RKO (cell line): ENCODE measurements around the gene TTC16.

Experiments used
- DNase-seq: peaks from one replicate; pipeline ENCODE4 v3.0.0-alpha.2; 2016; ENCODE audit warnings: low spot score

TTC16 gene

GRCh38 chr9:127698985-127699670 lies 16.8 kb upstream of the TTC16 start:
- DNase-seq = no peak

GRCh38 chr9:127700140-127700539 lies 15.7 kb upstream of the TTC16 start:
- DNase-seq = no peak

DNA sequence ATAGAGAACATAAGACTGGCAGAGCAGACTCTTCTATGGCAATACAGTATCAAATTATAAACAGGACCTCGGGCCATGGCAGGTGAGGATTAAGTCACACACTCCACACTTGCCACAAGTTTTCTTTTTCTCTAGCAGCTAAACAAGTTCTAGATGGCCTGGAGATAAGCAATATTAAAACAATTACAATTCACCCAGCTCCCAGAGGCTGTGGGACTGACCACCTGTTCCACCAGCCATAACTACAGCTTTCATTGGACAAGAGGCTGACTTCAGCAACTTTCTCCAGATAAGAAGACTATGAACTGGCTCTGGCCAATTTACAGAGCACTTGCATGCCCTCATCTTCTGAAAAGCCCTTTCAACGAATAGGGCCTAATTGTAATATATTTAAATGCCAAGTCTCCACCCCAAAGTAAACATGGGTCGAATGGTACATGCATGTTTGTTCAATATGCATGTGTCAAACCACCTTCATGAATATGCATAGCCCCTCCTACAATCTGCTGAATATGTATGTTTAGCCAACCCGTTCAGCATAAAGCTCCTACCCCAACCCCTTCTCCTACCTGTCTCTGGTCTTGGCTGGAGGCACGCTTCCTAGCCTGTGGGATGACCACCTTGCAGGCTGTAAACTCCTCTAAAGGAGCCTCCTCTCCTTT lies 15.2 kb upstream of the TTC16 start:
- no peak for DNase-seq

GRCh38 chr9:127703289-127703946 lies 12.5 kb upstream of the TTC16 start:
- DNase-seq = no peak

DNA sequence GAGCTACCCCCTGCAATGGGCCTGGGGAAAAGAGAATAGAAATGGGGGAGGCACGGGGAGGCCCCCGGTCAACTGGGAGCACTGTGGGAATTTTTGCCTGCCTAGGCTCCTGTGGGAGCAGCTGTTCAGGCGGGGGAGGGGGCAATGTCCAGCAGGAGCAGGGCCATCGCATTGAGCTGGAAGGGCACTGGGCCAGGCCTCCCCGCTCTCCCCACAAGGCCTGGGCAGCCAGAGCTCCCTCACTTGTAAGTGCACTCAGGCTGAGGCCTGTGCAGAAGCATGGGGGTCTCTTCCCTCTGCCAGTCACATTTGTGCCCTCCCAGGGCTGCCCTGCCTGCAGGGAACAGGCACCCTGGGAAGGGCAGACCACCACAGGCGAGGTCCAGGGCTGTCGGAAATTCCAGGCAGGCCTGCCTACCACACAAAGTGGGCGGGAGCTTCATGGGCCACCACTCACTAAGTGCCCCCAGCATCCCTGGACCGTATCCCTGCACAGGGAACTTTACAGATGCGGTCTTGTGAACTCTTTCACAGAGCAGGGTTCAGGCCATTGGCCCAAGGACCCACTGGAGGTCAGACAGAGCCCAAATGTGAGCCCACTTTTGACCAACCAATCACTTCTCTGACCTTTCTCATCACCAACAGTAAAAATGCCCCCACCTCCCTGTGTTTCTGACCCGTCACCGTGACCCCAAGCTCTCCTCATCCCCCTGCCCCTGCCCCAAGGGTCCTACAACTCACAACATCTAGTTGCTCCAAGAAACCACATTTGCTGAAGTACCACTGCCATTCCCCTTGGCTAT lies 10.1 kb upstream of the TTC16 start:
- no peak for DNase-seq

DNA sequence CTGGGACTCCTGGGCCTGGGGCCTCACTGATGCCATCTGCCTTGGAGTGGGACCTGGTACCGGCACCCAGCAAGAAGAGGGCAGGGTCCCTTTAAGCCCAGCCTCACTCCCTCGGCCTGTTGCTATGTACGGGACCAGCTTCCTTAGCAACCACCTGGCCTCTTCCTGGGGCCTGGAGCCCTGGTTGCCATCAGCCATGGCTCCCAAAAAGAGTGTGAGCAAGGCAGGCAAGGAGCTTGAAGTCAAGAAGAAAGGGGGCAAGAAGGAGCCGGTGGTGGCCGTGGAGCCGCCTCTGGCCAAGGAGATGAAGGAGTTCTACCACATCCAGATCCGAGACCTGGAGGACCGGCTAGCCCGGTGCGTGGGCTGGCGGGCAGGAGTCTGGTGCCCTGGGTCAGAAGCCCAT lies 9.0 kb upstream of the TTC16 start, which contains the start of gene CFAP157:
Gene CFAP157, plus strand, starts transcription at position 153 of the 406 bp plus-strand sequence. Its CDS starts 44 bp downstream, at position 197.
- DNase-seq = no peak

- peak; percentile 59 for DNase-seq
Measured at GRCh38 chr9:127707766-127708165, 8.1 kb upstream of the TTC16 start.

DNA sequence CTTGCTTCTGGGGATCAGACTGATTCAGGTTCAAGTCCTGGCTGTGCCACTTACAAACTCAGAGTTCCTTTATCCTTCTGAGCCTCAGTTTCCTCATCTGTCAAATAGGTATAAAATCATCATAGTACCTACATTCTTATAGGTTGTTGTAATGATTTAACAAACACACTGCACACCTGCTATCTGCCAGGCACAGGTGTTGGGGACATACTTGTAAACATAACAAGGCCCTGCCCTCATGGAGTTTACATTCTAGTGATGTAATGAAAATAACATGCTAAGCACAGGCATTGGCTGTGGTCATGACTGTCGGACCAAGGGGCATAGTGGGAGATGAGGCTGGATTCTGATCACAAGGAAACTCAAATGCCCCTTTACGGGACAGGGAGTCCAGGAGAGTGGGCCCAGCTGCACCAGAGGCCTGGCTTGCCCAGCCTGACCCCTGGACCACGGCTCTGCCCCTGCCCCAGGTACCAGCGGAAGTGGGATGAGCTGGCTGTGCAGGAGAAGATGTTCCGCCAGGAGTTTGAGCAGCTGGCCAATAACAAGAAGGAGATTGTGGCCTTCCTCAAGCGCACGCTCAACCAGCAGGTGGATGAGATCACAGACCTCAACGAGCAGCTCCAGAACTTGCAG lies 6.8 kb upstream of the TTC16 start:
- no peak for DNase-seq

DNA sequence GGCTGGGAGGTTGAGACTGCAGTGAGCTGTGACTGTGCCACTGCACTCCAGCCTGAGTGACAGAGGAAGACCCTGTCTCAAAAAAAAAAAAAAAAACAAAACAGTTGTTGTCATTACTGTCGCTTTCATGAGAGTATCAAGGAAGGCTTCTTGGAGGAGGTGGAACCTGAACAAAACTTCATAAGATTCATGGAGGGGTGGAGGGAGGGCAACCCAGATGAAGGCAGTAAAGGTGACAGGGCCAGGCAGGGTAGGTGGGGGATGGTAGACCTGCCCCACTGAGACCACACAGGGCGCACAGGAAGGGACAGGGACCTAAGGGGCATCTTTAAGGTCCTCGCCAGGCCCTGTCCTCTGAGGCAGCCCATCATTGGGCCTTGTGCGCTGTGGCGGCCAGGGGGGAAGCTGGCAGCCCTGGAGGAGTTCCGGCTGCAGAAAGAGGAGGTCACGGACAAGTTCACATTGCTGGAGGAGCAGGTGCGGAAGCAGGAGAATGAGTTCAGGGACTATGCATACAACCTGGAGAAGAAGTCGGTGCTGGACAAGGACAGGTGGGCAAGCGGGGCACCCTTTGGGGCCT lies 5.6 kb upstream of the TTC16 start:
- DNase-seq = no peak

DNA sequence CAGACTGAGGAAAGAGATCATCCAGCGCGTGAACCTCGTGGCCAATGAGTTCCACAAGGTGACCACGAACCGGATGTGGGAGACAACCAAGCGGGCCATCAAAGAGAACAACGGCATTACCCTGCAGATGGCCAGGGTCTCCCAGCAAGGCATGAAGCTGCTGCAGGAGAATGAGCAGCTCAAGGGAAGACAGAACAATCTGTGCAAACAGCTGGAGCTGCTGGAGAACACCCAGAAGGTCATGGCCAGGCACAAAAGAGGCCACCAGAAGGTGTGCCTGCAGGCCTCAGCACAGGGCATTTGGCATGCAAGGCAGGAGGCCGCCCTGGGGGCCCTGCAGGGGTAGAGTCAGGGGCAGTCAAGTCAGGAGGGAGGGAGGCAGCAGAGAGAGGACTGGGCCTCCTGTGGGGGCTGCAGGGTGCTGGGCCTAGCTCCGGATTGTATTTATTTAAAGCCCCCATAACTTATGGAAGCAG lies 4.6 kb upstream of the TTC16 start:
- no peak for DNase-seq

- DNase-seq = no peak
Measured at GRCh38 chr9:127711831-127712274, 4.0 kb upstream of the TTC16 start.

- DNase-seq = no peak
Measured at GRCh38 chr9:127712371-127712770, 3.5 kb upstream of the TTC16 start.

DNA sequence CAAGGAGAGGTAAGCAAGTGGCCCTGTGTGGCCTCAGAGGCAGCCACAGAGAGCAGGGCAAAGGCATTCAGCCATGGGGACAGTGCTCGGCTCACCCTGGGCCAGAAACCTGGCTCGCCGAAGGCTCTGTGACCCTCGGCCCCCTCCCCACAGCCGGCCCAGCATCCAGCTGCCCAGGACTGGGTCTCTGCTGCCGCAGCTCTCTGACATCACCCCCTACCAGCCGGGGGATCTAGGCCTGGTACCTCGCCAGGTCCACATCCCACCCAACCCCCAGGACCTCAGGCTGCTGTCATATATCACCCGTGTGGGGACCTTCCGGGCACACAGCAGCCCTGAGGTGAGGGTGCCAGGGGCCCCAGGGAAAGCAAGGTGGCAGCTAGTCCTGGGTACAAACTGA lies 3.0 kb upstream of the TTC16 start:
- no peak for DNase-seq

DNA sequence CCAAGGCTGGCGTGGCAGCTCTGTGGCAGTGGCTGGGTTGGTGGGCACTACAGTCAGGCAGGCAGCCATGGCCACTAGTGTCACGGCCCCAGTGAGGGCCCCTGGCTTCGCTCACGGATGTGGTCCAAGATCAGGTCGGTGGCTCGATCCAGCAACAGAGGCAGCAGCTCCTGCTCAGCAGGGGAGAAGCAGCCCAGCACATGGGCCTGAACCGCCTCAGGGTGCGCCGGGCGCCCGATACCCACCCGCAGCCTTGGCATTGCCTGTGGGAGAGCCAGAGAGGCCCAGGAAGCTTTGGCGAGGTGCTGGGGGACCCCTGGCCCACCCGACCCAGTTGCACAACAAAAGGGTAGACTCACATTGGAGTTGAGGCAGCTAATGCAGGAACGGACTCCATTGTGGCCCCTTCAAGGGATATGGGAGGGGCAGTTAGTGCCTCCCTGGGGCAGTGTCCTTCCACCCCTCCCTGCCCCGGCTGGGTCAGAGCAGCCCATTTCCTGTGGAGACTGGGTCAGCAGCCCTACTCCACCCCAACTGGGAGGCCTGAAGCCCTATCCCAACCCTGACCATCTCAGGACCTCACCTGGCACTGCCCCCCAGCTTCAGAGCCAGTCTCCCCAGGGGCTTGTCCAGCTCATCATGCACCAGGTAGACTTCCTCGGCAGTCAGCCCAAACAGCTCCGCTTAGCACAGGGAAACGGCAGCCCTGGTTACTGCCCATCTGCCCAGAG lies 1.7 kb upstream of the TTC16 start:
- DNase-seq = no peak

DNA sequence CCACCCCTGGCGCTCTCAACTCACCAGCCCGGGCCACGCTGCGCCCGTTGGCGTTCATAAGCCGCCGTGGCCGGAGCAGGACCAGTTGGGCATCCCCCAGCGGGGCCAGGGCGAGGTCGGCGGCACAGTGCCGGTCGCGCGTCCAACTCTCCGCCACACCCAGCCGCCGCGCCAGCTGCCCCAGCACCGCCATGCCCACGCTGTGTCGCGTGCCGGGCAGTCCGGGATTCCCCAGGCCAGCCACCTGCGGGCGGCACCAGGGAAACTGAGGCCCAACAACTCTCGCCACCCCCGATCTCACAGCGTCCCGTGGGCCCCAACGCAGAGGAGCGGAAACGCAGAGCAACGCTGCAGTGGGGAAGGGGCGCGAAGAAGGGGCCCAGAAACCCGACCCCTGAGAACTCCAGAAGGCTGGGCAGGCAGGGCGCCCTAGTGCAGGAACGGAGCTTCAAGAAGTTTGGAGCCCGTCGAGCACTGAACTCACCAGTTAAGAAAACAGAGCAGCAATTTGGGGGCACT lies 869 bp upstream of the TTC16 start:
- DNase-seq = peak; percentile 54

DNA sequence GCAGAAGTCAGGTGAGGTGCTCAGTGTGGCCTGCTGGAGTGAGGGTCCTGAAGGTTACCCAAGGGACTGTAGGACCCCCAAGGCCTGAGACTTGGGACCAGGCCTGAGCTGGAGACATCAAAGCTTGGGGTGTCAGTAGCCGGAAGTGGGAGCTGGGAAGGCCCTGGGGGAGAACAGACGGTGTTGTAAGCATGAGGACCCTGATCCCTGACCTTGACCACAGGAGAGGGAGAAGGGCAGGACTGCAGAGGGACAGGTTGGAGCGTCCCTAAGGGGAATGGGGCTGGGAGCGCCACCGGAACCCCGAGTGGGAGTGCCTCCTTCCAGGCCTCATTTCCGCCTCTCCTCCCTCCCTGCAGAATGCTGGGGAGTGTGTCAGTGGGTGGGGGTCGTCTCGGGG lies 533 bp downstream of the TTC16 start:
- no peak for DNase-seq

- no peak for DNase-seq
Measured at GRCh38 chr9:127717766-127718165, 1.9 kb downstream of the TTC16 start.

- no peak for DNase-seq
Measured at GRCh38 chr9:127720031-127720864, 4.4 kb downstream of the TTC16 start.

GRCh38 chr9:127720865-127721227 lies 5.0 kb downstream of the TTC16 start:
- DNase-seq = no peak
